Amniotic stem cell (primary cell): Measurements from ENCODE around the gene RPS27L.

Experiments
- DNase-seq: peaks from one replicate; lab custom pipeline; 2025; lab: John Stamatoyannopoulos, UW

Gene RPS27L

DNA sequence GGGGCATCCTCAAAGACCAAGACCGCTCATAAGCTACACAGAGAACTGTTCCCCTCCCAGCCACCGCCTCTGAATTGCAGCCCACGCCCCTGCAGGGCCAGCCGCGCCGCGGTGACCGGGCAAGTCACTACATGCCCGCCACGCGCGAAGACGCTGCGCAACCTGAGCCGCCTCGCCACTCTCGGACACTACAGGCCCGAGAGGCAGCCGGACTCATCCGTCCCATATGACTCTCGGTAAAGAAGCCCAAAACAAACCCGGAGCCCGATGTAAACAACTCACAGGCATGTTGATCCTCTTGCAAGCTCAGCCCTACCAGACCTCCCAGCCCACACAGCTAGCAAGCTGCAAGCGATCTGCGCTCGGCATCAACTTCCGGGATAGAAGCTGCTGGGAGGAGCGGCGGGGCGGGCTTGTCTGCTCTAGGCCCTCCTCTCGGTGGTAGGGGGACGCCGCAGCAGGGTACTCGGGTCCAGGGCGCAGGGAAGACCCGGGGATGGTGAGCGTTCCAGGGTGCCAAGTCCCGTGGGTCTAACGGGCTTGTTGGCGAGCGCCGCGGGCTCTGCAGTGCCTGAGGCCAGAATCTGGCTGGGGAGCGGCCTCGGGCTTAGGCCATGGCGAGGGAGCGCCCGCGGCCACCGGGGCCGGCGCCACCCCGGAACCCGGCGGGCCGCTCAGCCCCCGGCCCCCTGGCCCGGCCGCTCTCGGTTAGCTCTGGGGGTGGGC is at the start of gene RPS27L:
RPS27L (minus strand) TSS at position 360 of the 726 bp plus-strand sequence; CDS start at position 288, 72 bp downstream.
- peak; percentile 88 for DNase-seq

DNA sequence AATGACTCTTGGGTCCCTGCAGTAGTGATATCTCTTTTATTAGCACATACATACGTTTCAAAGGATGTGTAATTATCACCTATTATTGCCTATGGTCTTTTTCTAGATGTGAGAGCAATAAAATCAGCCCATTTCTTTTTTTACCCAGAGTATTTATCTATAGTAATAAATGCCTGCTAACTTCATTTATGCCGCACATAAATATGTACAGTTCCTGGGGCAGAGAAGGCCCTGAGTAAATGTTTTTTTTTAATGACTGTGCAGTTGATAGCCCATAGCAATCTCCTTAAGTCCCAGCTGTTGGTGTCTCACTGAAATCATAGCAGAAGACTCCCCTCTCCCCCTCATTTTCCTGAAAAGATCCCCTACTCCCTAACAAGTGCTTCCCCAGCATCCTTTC is 48.8 kb upstream of the RPS27L start:
- no peak for DNase-seq

- no peak for DNase-seq
Observed at GRCh38 chr15:63203451-63204090, 46.3 kb upstream of the RPS27L start.

DNA sequence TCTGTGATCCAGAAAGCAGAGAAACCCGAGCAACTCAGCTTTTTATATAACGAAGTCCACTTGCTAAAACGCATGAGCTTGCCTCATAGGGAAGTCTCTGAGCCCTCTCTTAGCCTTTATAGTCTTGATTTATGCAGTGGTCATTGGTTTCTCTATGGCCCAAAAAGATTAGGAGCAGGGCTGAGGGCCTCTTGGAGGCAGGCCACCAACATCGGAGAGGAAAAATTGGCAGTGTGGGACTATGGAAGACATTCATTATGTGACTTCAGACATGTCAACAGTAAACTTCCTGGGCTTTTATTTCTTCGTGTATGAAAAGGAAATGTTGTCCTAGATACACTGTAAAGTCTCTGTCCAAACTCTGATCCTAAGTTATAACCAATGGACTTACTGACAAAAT is 45.6 kb upstream of the RPS27L start:
- DNase-seq: no peak

DNA sequence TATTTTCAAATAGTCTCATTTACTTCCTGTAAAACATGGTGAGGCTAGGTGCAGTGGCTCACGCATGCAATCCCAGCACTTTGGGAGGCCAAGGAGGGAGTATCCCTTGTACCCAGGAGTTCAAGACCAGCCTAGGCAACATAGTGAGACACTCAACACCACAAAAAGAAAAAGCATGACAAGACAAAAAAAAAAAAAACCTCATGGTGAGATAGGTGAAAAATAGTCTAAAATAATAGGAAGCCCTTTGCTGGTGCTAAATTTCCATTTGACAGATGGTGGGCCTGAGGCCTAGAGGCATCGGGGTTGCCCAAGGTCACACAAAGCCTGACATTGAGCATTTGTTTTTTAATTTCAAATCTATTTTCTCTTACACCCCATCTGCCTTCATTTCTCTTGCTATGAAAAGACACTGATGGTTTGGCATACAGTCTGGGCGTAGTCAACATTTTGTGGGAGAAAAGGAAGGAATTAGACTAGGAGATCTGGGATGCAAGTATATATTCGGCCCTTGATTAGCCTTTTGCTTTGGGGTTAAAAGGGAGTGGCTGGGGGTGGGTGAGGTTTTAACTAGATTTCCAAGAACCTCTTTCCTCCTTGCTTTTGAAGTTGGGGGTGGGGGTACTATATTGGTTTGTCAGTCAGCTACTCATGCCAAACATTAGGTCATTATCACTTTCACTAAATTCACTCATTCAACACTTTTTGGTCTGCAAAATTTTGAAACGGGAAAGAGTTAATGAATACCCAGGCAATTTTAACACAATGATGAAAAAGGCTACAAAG is 43.4 kb upstream of the RPS27L start:
- DNase-seq: no peak

- no peak for DNase-seq
Observed at GRCh38 chr15:63198371-63199250, 41.3 kb upstream of the RPS27L start.

DNA sequence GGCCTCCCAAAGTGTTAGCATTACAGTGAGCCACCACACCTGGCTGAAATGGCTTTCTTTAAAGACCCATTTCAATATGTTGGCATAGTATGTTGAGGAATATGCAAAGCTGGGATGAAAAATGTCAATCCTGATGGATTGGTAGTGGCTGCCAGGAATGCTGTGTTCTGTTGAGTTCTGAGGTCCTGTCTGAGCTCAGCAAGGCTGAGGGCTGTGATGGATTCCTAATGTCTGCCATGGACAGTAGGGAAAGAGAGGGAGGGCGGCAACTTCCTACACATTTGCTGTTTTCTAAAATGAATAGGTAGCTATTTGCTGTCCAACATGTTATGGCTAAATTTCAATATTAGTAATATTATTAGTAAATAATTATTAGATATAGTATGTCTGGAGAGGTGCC is 40.3 kb upstream of the RPS27L start:
- DNase-seq: no peak

- no peak for DNase-seq
Observed at GRCh38 chr15:63196842-63197241, 39.6 kb upstream of the RPS27L start.

DNA sequence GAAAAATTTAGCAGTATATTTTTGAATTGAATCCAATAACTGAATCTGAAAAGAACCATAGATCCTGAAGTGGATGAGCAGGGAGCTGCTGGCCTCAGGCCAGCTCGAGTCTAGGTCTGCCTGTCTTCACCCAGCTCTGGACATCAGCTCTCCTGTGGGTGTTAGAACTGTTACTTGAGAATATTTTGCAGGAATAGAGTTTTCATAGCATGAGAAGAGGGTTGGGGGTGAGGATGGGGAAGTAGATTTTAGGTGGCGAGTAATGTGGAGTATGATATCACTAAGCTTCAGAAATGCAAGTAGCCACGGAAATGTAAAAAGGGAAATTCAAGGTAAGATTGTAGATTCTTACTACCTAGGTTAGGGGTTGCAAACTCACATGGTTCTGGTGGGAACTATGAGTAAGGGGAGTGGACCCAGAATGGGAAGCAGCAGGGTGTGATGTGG is 38.3 kb upstream of the RPS27L start:
- DNase-seq: no peak

DNA sequence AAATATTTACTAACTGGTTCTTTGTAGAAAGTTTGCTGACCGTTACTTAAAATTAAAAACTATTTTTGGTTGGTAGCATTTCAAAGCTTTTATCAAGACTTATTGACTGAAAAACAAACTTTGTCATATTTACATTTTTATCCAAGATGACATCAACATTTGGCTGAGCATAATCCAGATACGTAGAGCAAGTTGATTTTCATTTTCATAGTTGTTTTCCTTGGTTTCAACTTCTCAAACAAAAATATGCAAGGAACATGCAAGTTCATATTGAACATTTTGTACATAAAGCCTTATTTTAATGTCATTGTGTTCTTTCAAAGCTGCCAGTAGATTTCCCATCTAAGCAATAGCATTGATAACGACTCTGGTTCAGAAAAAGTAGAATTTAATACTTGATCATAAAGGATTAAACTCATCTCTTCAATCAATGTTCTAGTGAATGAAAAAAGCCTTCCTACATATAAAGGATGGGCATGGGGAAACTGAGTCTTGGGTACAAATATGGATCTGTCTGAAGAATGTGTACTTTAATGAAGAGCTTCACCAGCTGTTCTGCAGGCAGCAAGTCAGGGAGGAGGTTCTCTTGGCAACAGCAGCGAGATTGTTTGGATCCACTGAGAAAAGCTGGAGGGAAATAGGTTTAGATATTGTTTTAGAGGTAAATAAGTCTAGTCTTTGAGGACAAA is 37.7 kb upstream of the RPS27L start:
- no peak for DNase-seq

GRCh38 chr15:63194302-63194701 is 37.0 kb upstream of the RPS27L start:
- DNase-seq: no peak

DNA sequence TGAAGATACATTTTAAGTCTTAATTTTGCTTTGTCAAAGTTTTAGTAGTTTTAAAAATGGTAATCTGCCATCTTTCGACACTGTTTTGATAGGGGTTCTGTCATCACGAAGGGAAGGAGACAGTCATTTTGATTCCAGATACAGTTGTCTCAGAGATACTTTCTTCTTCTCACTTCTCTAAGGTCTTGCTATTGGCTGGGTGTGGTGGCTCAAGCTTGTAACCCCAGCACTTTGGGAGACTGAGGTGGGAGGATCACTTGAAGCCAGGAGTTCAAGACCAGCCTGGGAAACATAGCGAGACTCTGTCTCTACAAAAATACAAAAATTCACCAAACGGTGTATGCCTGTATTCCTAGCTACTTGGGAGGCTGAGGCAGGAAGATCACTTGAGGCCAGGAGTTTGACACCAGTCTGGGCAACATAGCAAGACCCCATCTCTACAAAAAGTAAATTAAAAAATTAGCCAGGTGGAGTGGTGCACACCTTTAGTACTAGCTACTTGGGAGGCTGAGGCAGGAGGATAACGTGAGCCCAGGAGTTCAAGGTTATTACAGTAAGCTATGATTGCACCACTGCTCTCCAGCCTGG is 35.4 kb upstream of the RPS27L start:
- no peak for DNase-seq

DNA sequence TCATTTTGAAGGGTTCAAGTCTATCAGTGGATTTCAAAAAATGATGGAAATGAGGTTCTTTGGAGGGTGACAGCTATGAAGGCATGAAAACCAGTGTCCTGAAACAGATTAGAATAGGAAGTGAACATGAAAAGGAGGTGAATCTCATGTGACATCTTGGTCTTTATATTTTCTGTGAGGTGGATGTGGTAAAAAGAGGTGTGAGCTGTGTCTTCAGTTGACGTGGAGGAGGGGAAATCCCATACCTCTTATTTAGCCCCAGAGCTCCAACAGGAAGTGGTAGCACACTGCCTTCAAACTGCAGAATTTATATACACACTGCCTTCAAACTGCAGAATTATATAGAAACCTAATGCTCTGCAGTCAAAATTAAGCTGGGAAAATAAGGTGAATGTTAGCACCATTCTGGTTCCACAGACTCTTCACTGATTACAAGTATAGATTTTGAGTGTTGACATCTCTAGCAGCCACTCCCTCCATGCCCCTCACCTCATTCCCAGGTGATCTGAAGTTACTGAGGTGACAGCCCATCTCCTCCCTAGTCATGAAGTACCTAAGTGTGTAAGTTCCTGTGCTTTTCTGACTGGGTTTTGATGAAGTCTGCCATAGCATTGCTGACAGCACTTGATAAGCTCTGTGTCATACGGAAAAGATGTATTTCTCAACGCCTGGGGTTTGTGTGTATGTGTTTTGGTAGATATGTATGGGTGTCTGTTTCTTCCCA is 34.8 kb upstream of the RPS27L start:
- DNase-seq: no peak

- no peak for DNase-seq
Observed at GRCh38 chr15:63190769-63191649, 33.7 kb upstream of the RPS27L start.

DNA sequence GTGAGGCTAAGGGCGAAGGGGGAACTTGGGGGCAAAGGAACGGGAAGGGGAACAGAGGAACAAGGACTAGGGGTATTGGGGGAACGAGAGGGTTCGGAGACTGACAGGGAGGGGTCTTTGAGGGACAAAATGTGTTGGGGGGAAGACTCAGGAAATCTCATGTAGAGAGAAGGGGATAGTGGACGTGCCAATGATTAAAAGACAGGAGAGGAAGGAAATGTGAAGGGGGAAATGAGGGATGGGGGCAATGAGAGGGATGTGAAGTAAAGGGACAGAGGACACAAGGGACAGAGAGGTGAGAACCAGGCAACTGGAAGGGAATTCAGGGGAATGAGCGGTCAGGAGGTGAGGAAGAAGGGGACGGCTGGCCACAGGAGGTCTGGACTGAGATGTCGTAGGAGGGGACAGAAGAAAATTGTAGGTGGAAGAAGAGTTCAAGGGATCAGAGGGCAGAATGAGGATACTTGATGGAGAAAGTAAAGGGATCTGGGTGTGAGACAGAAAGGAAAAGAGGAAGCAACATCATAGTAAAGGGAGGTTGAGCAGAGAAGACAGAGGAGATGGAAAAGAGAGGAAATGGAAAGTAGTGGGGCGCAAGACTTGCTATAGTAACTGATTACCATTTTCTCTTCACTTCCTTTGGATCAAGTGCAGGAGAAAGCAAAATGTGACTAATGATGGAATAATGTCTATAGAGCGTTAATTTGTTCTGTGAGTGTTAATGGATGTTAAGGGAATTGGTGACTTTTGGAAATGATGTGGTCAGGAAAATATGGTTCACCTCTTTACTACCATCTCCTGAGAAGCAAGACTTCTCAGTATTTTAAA is 32.9 kb upstream of the RPS27L start:
- DNase-seq: no peak

- peak; percentile 85 for DNase-seq
Observed at GRCh38 chr15:63188926-63189871, 31.9 kb upstream of the RPS27L start, which contains the start of gene RAB8B. Gene RAB8B, plus strand, starts transcription at chr15:63189606. Its CDS starts 19 bp downstream, at chr15:63189625.
